ENCODE results near the gene KCTD14. TPM values are rescaled to one million over a fixed set of nuclear protein-coding genes. Genes with fewer than 3 reads are reported as not detected.

The KCTD14 gene
- total RNA-seq, 2 experiments from 2014 or later = not detected

GRCh38 chr11:78027759-78028158 lies 4.7 kb upstream of the KCTD14 start:
- Histone ChIP-seq H3K79me2 (ENCODE audit: insufficient read depth, low read depth, low read length) (no peaks in the 10 kb centered on the region), H4K20me1 (ENCODE audit: insufficient read depth, low read length) (no peaks in the 10 kb centered on the region), H3K9me3 (ENCODE audit: low read length) (no peaks in the 10 kb centered on the region), H3K4me3 (ENCODE audit: low read depth, low read length, poor library complexity, severe bottlenecking) (no peak overlapping the region), H3K9me2 (ENCODE audit: insufficient read depth, low read length) (no peaks in the 10 kb centered on the region), H2AFZ (ENCODE audit: low read length) (no peak overlapping the region), H3K4me2 (ENCODE audit: low read length) (no peak overlapping the region), H3K36me3 (ENCODE audit: insufficient read depth, low read length) (no peaks in the 10 kb centered on the region), H3K27ac (ENCODE audit: low read depth, low read length, poor library complexity, severe bottlenecking) (no peak overlapping the region), H3K4me1 (ENCODE audit: insufficient read depth, low read length, poor library complexity, severe bottlenecking) (no peaks in the 10 kb centered on the region)
- intact Hi-C loops (cut with micrococcal nuclease; ENCODE audit: unreplicated experiment) = no loop called here
- BruUV-seq (replicated peaks) = no TSS peak
- TF ChIP-seq CTCF (conservative IDR thresholded peaks at IDR 0.05; ENCODE audit: low read length) (no peak), EZH2phosphoT487 (IDR thresholded peaks at IDR 0.05; ENCODE audit: borderline replicate concordance, low read depth, low read length) (no peak)
- POLR2A ChIA-PET = interaction anchor here (0.6 kb wide), 1 partner anchor 369 kb away, joined by 4 read pairs; no protein-coding TSS in a partner anchor
- DNase-seq (ENCODE audit: low spot score) = no peak
- CTCF ChIA-PET (ENCODE audit: unreplicated experiment) = no interaction called here

- no peak for DNase-seq (ENCODE audit: low spot score)
- Histone ChIP-seq H3K9me3 (ENCODE audit: low read length) (no peaks in the 10 kb centered on the region), H2AFZ (ENCODE audit: low read length) (no peak overlapping the region), H3K36me3 (ENCODE audit: insufficient read depth, low read length) (no peaks in the 10 kb centered on the region), H4K20me1 (ENCODE audit: insufficient read depth, low read length) (no peaks in the 10 kb centered on the region), H3K9me2 (ENCODE audit: insufficient read depth, low read length) (no peaks in the 10 kb centered on the region), H3K27ac (ENCODE audit: low read depth, low read length, poor library complexity, severe bottlenecking) (no peak overlapping the region), H3K4me1 (ENCODE audit: insufficient read depth, low read length, poor library complexity, severe bottlenecking) (no peaks in the 10 kb centered on the region), H3K4me3 (ENCODE audit: low read depth, low read length, poor library complexity, severe bottlenecking) (no peak overlapping the region), H3K4me2 (ENCODE audit: low read length) (no peak overlapping the region), H3K79me2 (ENCODE audit: insufficient read depth, low read depth, low read length) (no peaks in the 10 kb centered on the region)
- CTCF ChIA-PET (ENCODE audit: unreplicated experiment) = no interaction called here
- TF ChIP-seq CTCF (conservative IDR thresholded peaks at IDR 0.05; ENCODE audit: low read length) (no peak), EZH2phosphoT487 (IDR thresholded peaks at IDR 0.05; ENCODE audit: borderline replicate concordance, low read depth, low read length) (no peak)
- POLR2A ChIA-PET = no interaction called here
- BruUV-seq (replicated peaks) = no TSS peak
- intact Hi-C loops (cut with micrococcal nuclease; ENCODE audit: unreplicated experiment) = no loop called here
Observed at GRCh38 chr11:78025378-78025777, 2.3 kb upstream of the KCTD14 start.

- Histone ChIP-seq H2AFZ (ENCODE audit: low read length) (no peak overlapping the region), H3K36me3 (ENCODE audit: insufficient read depth, low read length) (no peaks in the 10 kb centered on the region)
- no TSS peak for BruUV-seq (replicated peaks)
Observed at GRCh38 chr11:78023426-78023825, 350 bp upstream of the KCTD14 start.

More at GRCh38 chr11:78023426-78023825, 350 bp upstream of the KCTD14 start:
- Histone ChIP-seq H3K4me1 (ENCODE audit: insufficient read depth, low read length, poor library complexity, severe bottlenecking) (no peaks in the 10 kb centered on the region), H3K9me3 (ENCODE audit: low read length) (no peaks in the 10 kb centered on the region), H3K9me2 (ENCODE audit: insufficient read depth, low read length) (no peaks in the 10 kb centered on the region), H4K20me1 (ENCODE audit: insufficient read depth, low read length) (no peaks in the 10 kb centered on the region), H3K4me2 (ENCODE audit: low read length) (no peak overlapping the region), H3K79me2 (ENCODE audit: insufficient read depth, low read depth, low read length) (no peaks in the 10 kb centered on the region), H3K27ac (ENCODE audit: low read depth, low read length, poor library complexity, severe bottlenecking) (no peak overlapping the region), H3K4me3 (ENCODE audit: low read depth, low read length, poor library complexity, severe bottlenecking) (no peak overlapping the region)
- DNase-seq (ENCODE audit: low spot score) = no peak
- intact Hi-C loops (cut with micrococcal nuclease; ENCODE audit: unreplicated experiment) = no loop called here
- CTCF ChIA-PET (ENCODE audit: unreplicated experiment) = no interaction called here
- POLR2A ChIA-PET = interaction anchor here (1.2 to 1.3 kb wide), 2 partner anchors 11 to 16 kb away, joined by 3 read pairs; no protein-coding TSS in a partner anchor
- no peak for TF ChIP-seq EZH2phosphoT487 (IDR thresholded peaks at IDR 0.05; ENCODE audit: borderline replicate concordance, low read depth, low read length)

All from OCI-LY7 (cell line).